CD4-positive, alpha-beta T cell treated with Interleukin-4 for 1 hour (primary cell): ENCODE measurements around the gene IFT74.

Experiments used
- DNase-seq, 2 donors: peaks; one replicate each; pipeline ENCODE4 v3.0.0-alpha.2; 2020 to 2022

Gene IFT74

DNA sequence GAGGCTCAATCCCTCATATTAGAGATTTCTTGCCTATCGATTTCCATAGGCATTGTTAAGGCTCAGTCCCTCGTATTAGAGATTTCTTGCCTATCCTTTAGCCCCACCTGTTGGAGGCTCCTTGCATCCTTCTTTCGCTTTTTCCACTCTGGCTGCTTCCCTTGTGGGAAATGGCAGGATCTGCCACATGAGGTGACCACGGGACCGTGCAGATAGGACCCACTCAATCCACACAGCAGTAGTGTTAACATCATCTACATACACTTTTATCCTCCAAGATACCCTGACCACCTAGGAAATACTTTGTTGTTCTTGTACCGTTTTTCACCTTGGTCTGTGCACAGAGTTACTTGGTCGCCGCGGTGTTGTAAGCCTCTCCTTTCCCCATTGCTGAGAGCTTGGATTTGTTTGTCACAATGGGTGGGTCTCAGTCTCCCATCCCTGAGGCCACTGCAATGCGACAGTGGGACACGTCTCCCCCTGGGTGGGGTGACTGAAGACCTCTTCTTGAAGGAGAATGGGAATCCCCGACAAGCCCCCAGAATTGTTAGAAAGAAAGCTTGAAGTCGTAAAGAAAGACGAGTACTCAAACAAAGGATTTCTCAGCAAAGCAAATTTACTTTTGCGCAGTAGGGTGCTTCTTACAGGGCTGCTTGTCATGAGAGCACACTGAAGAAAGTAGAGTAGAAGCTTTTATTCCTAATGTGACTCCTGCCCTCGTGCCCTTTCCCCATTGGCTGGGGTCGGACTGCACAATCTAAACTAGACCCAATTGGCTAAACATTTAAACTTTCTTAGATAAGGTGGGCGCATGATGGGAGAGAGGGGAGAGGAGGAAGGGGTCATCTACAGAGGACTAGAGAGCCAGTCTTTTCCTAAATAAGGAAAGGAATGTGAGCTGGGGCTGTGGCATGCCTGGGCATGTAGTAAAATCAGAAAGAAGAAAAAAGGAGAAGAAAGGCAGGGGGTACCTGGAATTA, 19.8 kb downstream of the IFT74 start:
- DNase-seq: peak in 1 of 2 donors; percentile 25

DNA sequence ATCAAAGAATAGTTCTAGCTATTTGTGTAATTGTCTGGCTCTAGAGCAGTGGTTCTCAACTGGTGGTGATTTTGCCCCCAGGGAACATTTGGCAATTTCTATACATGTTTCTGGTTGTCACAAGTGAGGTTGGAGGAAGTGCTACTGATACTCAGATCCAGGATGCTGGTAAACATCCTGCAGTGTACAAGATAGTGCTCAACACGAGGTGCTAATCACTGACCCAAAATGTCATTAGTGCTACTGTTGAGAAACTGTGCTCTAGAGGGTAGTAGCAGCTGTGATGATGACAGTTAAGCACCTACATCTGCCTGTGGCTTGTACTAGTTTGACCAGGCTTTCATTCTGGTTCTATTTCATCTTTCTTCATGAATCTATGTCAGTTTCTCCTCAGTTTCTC, 27.1 kb downstream of the IFT74 start:
- DNase-seq: no peak

- no peak for DNase-seq
Measured at GRCh38 chr9:26995810-26996209, 39.6 kb downstream of the IFT74 start.

GRCh38 chr9:27003426-27004077, 47.3 kb downstream of the IFT74 start:
- DNase-seq: no peak

DNA sequence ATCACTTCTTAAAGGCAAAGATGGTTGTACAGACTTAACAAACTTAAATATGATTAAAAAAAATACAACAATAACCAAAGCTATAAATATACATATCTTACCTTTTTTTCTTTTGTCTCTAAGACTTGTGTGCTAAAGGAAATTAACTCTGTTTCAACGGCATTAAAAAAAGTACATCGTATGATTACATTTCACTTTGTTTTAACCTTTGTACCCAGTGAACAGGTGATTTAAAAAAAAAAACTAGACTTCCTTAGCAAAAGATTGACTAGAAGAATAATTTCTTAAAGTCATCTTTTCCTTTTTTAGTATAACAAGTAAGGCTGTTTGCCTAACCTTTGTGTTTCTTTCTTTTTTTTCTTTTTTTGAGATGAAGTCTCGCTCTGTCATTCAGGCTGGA, 49.3 kb downstream of the IFT74 start, which contains the start of gene LRRC19:
LRRC19 (minus strand) TSS at position 182 of the 400 bp plus-strand sequence. CDS start 5,978 bp downstream, outside the sequence.
- no peak for DNase-seq

GRCh38 chr9:27019589-27019988, 63.4 kb downstream of the IFT74 start:
- no peak for DNase-seq

- DNase-seq: no peak
Measured at GRCh38 chr9:27022920-27023319, 66.7 kb downstream of the IFT74 start.

DNA sequence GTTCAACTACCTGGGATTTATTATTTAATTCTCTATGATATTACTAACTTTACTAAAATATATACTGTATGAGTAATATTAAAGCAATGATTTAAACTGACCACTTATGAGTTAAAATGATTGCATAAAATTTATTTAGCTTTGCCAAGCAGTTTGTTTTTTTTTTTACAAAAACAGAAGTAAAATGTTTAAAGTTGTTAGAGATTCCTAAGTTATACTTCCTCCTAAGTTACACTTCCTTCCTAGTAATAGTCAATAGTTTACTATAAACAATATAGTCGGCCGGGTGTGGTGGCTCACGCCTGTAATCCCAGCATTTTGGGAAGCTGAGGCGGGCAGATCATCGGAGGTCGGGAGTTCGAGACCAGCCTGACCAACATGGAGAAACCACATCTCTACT, 73.0 kb downstream of the IFT74 start:
- DNase-seq: no peak

- peak; percentile 12 to 44 for DNase-seq
Measured at GRCh38 chr9:27033815-27034403, 77.7 kb downstream of the IFT74 start.

DNA sequence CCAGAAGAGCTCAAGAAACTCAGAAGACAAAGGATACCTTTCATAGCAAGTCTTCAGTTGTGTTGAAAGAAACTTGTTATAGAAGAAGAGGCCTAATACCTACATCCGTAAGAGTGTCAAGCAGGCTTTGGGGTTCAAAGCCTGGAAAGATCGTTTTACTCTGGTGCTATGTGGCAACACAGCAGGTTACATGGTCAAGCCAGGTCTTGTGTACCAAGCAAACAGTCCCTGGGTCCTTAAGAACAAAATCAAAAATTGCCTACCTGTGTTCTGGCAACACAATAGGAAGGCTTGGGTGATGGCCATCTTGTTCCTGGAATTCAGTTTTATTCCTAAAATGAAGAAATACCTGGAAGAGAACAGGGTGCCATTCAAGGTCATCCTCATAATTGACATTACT, 81.3 kb downstream of the IFT74 start:
- DNase-seq: no peak

- no peak for DNase-seq
Measured at GRCh38 chr9:27041746-27042145, 85.5 kb downstream of the IFT74 start.

DNA sequence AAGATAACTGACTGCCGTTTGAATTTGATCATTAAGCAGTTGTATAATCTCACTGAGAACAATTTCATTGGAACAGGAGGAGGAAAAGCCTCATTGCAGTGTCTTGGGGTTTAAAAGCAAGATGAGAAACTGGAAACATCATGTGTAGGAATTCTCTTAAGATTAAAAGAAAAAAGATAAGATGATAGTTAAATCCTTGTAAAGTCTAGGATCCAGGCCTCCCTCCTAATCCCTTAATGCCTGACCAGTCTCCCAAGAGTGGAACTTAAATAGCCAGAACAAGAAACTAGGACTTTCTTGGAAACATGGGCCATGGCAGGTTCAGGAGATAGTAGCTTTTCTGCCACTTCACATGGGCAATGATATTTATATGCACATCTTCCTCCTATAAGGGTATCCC, 86.3 kb downstream of the IFT74 start:
- no peak for DNase-seq

- DNase-seq: no peak
Measured at GRCh38 chr9:27043176-27043575, 87.0 kb downstream of the IFT74 start.

DNA sequence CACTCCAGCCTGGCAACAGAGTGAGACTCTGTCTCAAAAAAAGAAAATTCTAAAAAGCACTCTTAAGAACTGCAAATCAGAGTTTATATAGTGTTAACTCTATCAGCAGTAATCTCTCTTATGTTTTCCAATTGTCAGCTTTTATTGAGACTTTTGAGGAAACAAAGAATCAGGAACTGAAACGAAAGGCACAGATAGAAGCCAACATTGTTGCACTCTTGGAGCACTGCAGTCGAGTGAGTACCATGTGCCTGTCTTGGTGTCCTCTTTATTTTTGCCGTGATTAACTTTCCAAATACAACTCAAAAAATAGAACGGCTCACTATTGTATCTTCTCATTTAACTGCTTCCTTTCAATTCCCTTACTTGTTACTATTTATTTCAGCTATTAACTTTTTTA, 90.9 kb downstream of the IFT74 start:
- DNase-seq: no peak

DNA sequence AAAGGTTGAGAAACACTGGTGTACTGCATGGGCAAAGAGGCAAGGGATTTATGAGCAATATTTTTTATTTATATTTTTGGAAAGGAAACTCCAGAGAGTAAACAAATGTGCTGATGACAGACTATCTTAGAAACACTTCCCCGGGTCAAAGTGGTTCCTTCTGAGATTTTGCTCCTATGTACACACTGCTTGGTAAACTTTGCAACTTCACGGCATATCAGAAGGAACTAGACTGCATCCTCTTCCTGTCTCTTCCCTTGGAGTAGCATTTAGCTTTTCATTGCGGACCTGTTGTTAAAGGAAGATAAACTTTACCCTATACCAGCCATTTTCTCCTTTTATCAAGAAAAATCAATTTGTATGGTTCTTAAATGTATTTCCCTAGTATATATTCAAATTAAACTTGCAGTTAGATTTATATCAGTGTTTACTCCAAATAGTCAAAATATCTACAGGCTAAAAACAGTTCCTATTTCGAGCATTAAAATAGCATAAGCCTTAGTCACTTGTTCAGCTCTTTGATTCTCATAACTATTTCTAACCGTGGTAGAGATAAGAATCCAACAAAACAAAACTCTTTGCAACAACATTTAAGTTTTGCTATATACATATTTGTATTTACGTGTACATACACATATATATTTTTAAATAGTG, 97.3 kb downstream of the IFT74 start:
- DNase-seq: no peak

DNA sequence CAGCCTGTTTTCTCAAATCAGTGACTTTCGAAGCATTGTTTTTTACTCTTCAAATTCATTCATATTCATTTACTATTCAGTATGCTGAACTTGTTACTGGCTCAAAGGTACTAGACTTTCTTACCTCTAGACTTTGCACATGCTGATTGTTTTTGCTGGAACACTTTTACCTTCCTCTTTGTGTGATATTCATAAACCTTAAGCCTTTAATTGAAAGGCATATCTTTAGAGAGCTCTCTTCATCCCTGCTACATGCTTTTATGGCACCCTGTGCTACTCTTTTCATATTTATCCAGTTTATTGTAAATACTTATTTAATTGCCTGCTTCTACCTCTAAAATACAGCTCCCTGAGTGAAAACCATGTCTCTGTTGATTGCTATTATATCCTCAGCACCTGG, 97.9 kb downstream of the IFT74 start:
- DNase-seq: no peak

- no peak for DNase-seq
Measured at GRCh38 chr9:27054841-27055240, 98.6 kb downstream of the IFT74 start.

DNA sequence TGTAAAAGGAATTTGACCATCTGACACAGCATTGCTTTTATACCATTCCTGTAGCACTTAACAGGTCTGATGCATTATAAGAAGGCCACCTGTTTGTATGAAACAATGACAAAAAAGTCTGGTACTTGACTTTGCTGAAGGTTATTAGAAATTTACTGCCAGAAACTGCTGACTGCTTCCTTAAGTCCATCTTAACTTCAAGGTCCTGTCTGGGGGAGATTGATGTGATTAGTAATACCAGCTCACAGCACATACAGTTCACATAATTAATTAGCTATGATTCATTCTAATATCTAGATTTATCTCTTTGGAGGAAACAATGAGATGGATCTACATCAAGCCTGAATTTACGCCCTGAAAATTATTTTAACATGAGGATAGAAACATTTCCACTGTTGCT, 103.2 kb downstream of the IFT74 start:
- DNase-seq: no peak

GRCh38 chr9:27059907-27060306, 103.7 kb downstream of the IFT74 start:
- DNase-seq: no peak

DNA sequence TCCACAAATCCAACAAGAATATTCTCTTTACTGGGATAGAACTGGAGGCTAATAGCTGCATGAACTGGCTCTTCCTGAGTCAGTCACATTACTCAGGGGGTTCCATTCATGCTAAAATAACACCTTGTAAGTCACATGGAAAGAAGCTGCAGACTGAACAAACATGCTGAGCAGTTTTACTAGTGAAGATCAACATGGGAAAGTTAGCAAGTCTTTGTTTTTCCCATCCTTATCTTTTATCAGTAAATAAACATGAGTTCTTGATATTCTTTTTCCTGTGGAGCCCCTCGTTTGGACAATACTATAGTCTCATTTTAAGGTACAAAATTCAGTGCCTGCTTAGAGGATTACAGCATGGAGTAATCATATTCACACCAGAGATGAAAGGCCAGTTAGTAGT, 109.1 kb downstream of the IFT74 start:
- no peak for DNase-seq

GRCh38 chr9:27073841-27074728, 117.9 kb downstream of the IFT74 start:
- DNase-seq: no peak

- DNase-seq: no peak
Measured at GRCh38 chr9:27078685-27079084, 122.5 kb downstream of the IFT74 start.
